Mesenchymal stem cell (in vitro differentiated cells and primary cell): ENCODE data around the gene INVS.

ENCODE experiments used
- DNase-seq: peaks from one replicate; pipeline ENCODE4 v3.0.0-alpha.2; 2013
- H2AFZ ChIP-seq: one replicate; pipeline ENCODE4 v1.6.1; 2013; ENCODE audit warnings: low read depth, mild to moderate bottlenecking, control low read depth, inconsistent platforms, low read length, moderate library complexity
- H2AK5ac ChIP-seq: 2 replicates; pipeline ENCODE4 v1.6.1; 2013; ENCODE audit warnings: low read length, moderate library complexity, mild to moderate bottlenecking, inconsistent platforms; ENCODE audit not compliant: severe bottlenecking
- H2BK120ac ChIP-seq: one replicate; pipeline ENCODE4 v1.6.1; 2013; ENCODE audit warnings: low read depth, mild to moderate bottlenecking, inconsistent platforms, low read length, moderate library complexity
- H2BK12ac ChIP-seq, 2 experiments: one replicate each; pipeline ENCODE4 v1.6.1; 2013; ENCODE audit warnings: inconsistent platforms in 2 of 2, low read length in 2 of 2, mild to moderate bottlenecking in 2 of 2, moderate library complexity in 2 of 2, control low read depth in 1 of 2
- H2BK15ac ChIP-seq: one replicate; pipeline ENCODE4 v1.6.1; 2013; ENCODE audit warnings: mild to moderate bottlenecking, low read depth, inconsistent platforms; ENCODE audit not compliant: poor library complexity, severe bottlenecking
- H2BK5ac ChIP-seq: 2 replicates; pipeline ENCODE4 v1.6.1; 2013; ENCODE audit warnings: low read depth, mild to moderate bottlenecking, low read length, control low read depth, inconsistent platforms; ENCODE audit not compliant: poor library complexity, severe bottlenecking
- H3K14ac ChIP-seq, 2 experiments: one replicate each; pipeline ENCODE4 v1.6.1; 2013; ENCODE audit warnings: inconsistent platforms in 2 of 2, low read length in 2 of 2, control low read depth in 1 of 2, mild to moderate bottlenecking in 1 of 2, moderate library complexity in 1 of 2
- H3K18ac ChIP-seq, 2 experiments: one replicate each; pipeline ENCODE4 v1.6.1; 2013; ENCODE audit warnings: inconsistent platforms in 2 of 2, low read length in 2 of 2, control low read depth in 1 of 2, low read depth in 1 of 2, mild to moderate bottlenecking in 1 of 2
- H3K23ac ChIP-seq, 2 experiments: one replicate each; pipeline ENCODE4 v1.6.1; 2013; ENCODE audit warnings: inconsistent platforms in 2 of 2, low read length in 2 of 2, mild to moderate bottlenecking in 2 of 2, moderate library complexity in 2 of 2, control low read depth in 1 of 2
- H3K27ac ChIP-seq: 2 replicates; pipeline ENCODE4 v1.5.1; 2013; ENCODE audit warnings: mild to moderate bottlenecking, moderate library complexity, low read length, control low read depth, inconsistent platforms; ENCODE audit not compliant: poor library complexity, severe bottlenecking
- H3K27me3 ChIP-seq, 2 experiments: 2 replicates each; pipeline versions ENCODE4 v1.6.1 to v1.7.0; 2013; ENCODE audit warnings: low read length in 2 of 2, mild to moderate bottlenecking in 2 of 2, moderate library complexity in 2 of 2, control low read depth in 1 of 2, inconsistent platforms in 1 of 2; ENCODE audit not compliant: control insufficient read depth in 1 of 2, insufficient read depth in 1 of 2
- H3K36me3 ChIP-seq, 2 experiments: 2 replicates each; pipeline versions ENCODE4 v1.6.1 to v1.7.0; 2013; ENCODE audit warnings: low read length in 2 of 2, control low read depth in 1 of 2, inconsistent platforms in 1 of 2, low read depth in 1 of 2, mild to moderate bottlenecking in 1 of 2; ENCODE audit not compliant: insufficient read depth in 2 of 2, control insufficient read depth in 1 of 2
- H3K4ac ChIP-seq, 2 experiments: one replicate each; pipeline ENCODE4 v1.6.1; 2013; ENCODE audit warnings: inconsistent platforms in 2 of 2, low read length in 2 of 2, mild to moderate bottlenecking in 2 of 2, moderate library complexity in 2 of 2, control low read depth in 1 of 2, low read depth in 1 of 2
- H3K4me1 ChIP-seq: 2 replicates; pipeline ENCODE4 v1.6.1; 2013; ENCODE audit warnings: low read depth, low read length, control low read depth; ENCODE audit not compliant: control insufficient read depth, insufficient read depth
- H3K4me2 ChIP-seq: 2 replicates; pipeline ENCODE4 v1.6.1; 2013; ENCODE audit warnings: low read length, mild to moderate bottlenecking, inconsistent platforms; ENCODE audit not compliant: poor library complexity, severe bottlenecking
- H3K4me3 ChIP-seq, 2 experiments: 2 replicates each; pipeline versions ENCODE4 v1.5.1 to v1.7.0; 2013; ENCODE audit warnings: low read length in 2 of 2, mild to moderate bottlenecking in 2 of 2, control low read depth in 1 of 2, low read depth in 1 of 2; ENCODE audit not compliant: insufficient read depth in 1 of 2
- H3K79me1 ChIP-seq: replicated peaks from 2 replicates; pipeline ENCODE4 v1.6.1; 2013; ENCODE audit warnings: mild to moderate bottlenecking, control low read depth, low read length, inconsistent platforms; ENCODE audit not compliant: poor library complexity, severe bottlenecking
- H3K9ac ChIP-seq: 2 replicates; pipeline ENCODE4 v1.7.0; 2013; ENCODE audit warnings: mild to moderate bottlenecking, low read length, moderate library complexity
- H3K9me3 ChIP-seq: 2 replicates; pipeline ENCODE4 v1.7.0; 2013; ENCODE audit warnings: mild to moderate bottlenecking, low read length; ENCODE audit not compliant: control insufficient read depth
- H4K8ac ChIP-seq: one replicate; pipeline ENCODE4 v1.6.1; 2013; ENCODE audit warnings: inconsistent platforms, mild to moderate bottlenecking, low read length, moderate library complexity
- H4K91ac ChIP-seq: one replicate; pipeline ENCODE4 v1.6.1; 2013; ENCODE audit warnings: mild to moderate bottlenecking, low read length, inconsistent platforms
- WGBS: methylation state at CpG from one replicate; pipeline ENCODE4 v1.1.7; 2013; ENCODE audit warnings: mixed read lengths; 5-methylcytosine and 5-hydroxymethylcytosine counted together

INVS gene

GRCh38 chr9:100211476-100211875 lies 112.4 kb downstream of the INVS start:
- Histone ChIP-seq H2BK5ac (no peak overlapping the region), H3K4me1 (peaks cover 2% of the 10 kb centered on the region), H4K91ac (no peak overlapping the region), H3K14ac (no peak overlapping the region), H2BK12ac (no peak overlapping the region), H3K9me3 (no peaks in the 10 kb centered on the region), H3K27ac (no peak overlapping the region), H3K4me3 (no peak overlapping the region), H3K36me3 (no peaks in the 10 kb centered on the region), H3K23ac (no peak overlapping the region), H3K18ac (no peak overlapping the region), H4K8ac (no peak overlapping the region), H2BK15ac (no peak overlapping the region), H3K4me2 (no peak overlapping the region), H2AK5ac (no peak overlapping the region), H3K79me1 (peaks cover 4% of the 10 kb centered on the region), H3K4ac (no peak overlapping the region), H2BK120ac (no peak overlapping the region), H3K27me3 (no peaks in the 10 kb centered on the region), H2AFZ (no peak overlapping the region), H3K9ac (no peak overlapping the region)
- WGBS = 88% methylated on average over 1 of the region's 1 CpG
- no peak for DNase-seq

- Histone ChIP-seq H2BK12ac (no peak overlapping the region), H3K4me2 (no peak overlapping the region), H4K91ac (no peak overlapping the region), H3K27ac (peak overlapping the region; percentile 89), H3K27me3 (no peaks in the 10 kb centered on the region), H3K36me3 (no peaks in the 10 kb centered on the region), H3K4me3 (no peak overlapping the region), H2BK120ac (no peak overlapping the region), H2BK5ac (no peak overlapping the region), H3K9ac (no peak overlapping the region), H3K9me3 (no peaks in the 10 kb centered on the region), H2AFZ (no peak overlapping the region), H3K18ac (no peak overlapping the region), H2AK5ac (peak overlapping the region; percentile 45), H3K23ac (no peak overlapping the region), H4K8ac (no peak overlapping the region), H3K4ac (no peak overlapping the region), H3K79me1 (peaks cover 7% of the 10 kb centered on the region), H2BK15ac (no peak overlapping the region), H3K4me1 (peaks cover 3% of the 10 kb centered on the region), H3K14ac (no peak overlapping the region)
- WGBS = 61% methylated on average over 5 of the region's 5 CpGs
- peak; percentile 38 for DNase-seq
These were observed 114.9 kb downstream of the INVS start for GRCh38 chr9:100213730-100214477.

GRCh38 chr9:100216178-100216787 lies 117.2 kb downstream of the INVS start:
- Histone ChIP-seq H4K8ac (no peak overlapping the region), H3K79me1 (peaks cover 5% of the 10 kb centered on the region), H2BK5ac (no peak overlapping the region), H3K36me3 (no peaks in the 10 kb centered on the region), H3K9ac (no peak overlapping the region), H2BK15ac (no peak overlapping the region), H2AFZ (no peak overlapping the region), H3K4me1 (peaks cover 3% of the 10 kb centered on the region), H3K23ac (no peak overlapping the region), H2AK5ac (no peak overlapping the region), H3K14ac (no peak overlapping the region), H4K91ac (peak overlapping the region; percentile 31), H3K27me3 (no peaks in the 10 kb centered on the region), H3K9me3 (no peaks in the 10 kb centered on the region), H3K4me2 (no peak overlapping the region), H3K27ac (no peak overlapping the region), H2BK120ac (no peak overlapping the region), H3K18ac (no peak overlapping the region), H3K4ac (no peak overlapping the region), H2BK12ac (no peak overlapping the region), H3K4me3 (no peak overlapping the region)
- peak; percentile 38 for DNase-seq
- 73% methylated on average over 4 of the region's 4 CpGs for WGBS

GRCh38 chr9:100217536-100217935 lies 118.5 kb downstream of the INVS start:
- Histone ChIP-seq H2BK120ac (no peak overlapping the region), H2BK5ac (no peak overlapping the region), H3K4me3 (no peak overlapping the region), H3K27ac (no peak overlapping the region), H3K4ac (no peak overlapping the region), H3K9me3 (no peaks in the 10 kb centered on the region), H4K91ac (no peak overlapping the region), H3K27me3 (no peaks in the 10 kb centered on the region), H3K14ac (peak overlapping the region in 1 of 2 experiments; percentile 53), H3K4me2 (no peak overlapping the region), H3K23ac (no peak overlapping the region), H2AK5ac (no peak overlapping the region), H3K18ac (no peak overlapping the region), H2AFZ (no peak overlapping the region), H3K36me3 (no peaks in the 10 kb centered on the region), H3K79me1 (peaks cover 5% of the 10 kb centered on the region), H3K4me1 (peaks cover 3% of the 10 kb centered on the region), H2BK12ac (no peak overlapping the region), H2BK15ac (no peak overlapping the region), H3K9ac (no peak overlapping the region), H4K8ac (no peak overlapping the region)
- WGBS = 91% methylated on average over 1 of the region's 2 CpGs
- no peak for DNase-seq
